Panc1 (cell line): Measurements from ENCODE around the gene RAB10.

Source experiments
- POLR2AphosphoS5 ChIP-seq: IDR thresholded peaks from 2 replicates; pipeline ENCODE4 v1.6.1; 2012; ENCODE audit warnings: mild to moderate bottlenecking, low read depth, low read length, moderate library complexity
- SIN3A ChIP-seq: IDR thresholded peaks from 2 replicates; pipeline ENCODE4 v1.6.1; 2012; ENCODE audit warnings: low read depth, mild to moderate bottlenecking, low read length, moderate library complexity, borderline replicate concordance; ENCODE audit not compliant: insufficient read depth
- TF ChIP-seq, protein P1 (sequence below): fragments of 450-650 bp; IDR thresholded peaks from 2 replicates; pipeline ENCODE4 v1.5.1; 2017; ENCODE audit warnings: mild to moderate bottlenecking
- TF ChIP-seq, protein P2 (sequence below), 2 experiments: IDR thresholded peaks; 2 replicates each; pipeline ENCODE4 v1.6.1; 2011 to 2012; ENCODE audit warnings: low read depth in 2 of 2, control low read depth in 1 of 2, low read length in 1 of 2, mild to moderate bottlenecking in 1 of 2, moderate library complexity in 1 of 2; ENCODE audit not compliant: insufficient read depth in 1 of 2

DNA sequence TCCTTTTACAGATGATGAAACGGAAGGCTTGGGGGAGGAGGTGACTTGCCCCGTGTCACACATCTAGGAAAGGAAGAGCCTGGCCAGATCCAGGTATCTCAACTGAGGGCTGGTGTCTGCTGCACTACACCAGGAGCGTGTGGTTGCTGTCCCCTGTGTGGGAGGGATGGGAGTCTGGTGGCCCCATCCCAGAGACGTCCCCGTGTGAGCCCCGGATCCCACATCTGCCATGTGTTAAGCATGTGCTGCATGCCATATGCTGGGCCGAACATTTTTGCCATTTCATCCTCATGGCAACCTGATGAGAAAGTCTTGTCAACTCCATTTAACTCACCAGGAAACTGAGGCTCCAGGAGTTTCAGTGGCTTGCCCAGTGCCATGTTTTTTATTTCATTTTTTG lies 143.2 kb downstream of the RAB10 start:
- TF ChIP-seq, protein P1, sequence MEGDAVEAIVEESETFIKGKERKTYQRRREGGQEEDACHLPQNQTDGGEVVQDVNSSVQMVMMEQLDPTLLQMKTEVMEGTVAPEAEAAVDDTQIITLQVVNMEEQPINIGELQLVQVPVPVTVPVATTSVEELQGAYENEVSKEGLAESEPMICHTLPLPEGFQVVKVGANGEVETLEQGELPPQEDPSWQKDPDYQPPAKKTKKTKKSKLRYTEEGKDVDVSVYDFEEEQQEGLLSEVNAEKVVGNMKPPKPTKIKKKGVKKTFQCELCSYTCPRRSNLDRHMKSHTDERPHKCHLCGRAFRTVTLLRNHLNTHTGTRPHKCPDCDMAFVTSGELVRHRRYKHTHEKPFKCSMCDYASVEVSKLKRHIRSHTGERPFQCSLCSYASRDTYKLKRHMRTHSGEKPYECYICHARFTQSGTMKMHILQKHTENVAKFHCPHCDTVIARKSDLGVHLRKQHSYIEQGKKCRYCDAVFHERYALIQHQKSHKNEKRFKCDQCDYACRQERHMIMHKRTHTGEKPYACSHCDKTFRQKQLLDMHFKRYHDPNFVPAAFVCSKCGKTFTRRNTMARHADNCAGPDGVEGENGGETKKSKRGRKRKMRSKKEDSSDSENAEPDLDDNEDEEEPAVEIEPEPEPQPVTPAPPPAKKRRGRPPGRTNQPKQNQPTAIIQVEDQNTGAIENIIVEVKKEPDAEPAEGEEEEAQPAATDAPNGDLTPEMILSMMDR: no peak
- TF ChIP-seq POLR2AphosphoS5 (no peak), SIN3A (no peak)
- TF ChIP-seq, protein P2, sequence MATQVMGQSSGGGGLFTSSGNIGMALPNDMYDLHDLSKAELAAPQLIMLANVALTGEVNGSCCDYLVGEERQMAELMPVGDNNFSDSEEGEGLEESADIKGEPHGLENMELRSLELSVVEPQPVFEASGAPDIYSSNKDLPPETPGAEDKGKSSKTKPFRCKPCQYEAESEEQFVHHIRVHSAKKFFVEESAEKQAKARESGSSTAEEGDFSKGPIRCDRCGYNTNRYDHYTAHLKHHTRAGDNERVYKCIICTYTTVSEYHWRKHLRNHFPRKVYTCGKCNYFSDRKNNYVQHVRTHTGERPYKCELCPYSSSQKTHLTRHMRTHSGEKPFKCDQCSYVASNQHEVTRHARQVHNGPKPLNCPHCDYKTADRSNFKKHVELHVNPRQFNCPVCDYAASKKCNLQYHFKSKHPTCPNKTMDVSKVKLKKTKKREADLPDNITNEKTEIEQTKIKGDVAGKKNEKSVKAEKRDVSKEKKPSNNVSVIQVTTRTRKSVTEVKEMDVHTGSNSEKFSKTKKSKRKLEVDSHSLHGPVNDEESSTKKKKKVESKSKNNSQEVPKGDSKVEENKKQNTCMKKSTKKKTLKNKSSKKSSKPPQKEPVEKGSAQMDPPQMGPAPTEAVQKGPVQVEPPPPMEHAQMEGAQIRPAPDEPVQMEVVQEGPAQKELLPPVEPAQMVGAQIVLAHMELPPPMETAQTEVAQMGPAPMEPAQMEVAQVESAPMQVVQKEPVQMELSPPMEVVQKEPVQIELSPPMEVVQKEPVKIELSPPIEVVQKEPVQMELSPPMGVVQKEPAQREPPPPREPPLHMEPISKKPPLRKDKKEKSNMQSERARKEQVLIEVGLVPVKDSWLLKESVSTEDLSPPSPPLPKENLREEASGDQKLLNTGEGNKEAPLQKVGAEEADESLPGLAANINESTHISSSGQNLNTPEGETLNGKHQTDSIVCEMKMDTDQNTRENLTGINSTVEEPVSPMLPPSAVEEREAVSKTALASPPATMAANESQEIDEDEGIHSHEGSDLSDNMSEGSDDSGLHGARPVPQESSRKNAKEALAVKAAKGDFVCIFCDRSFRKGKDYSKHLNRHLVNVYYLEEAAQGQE (IDR thresholded peaks at IDR 0.05; ENCODE audit: insufficient read depth in 1 of 2, low read depth in 2 of 2, low read length in 1 of 2): no peak
